Dermis microvascular lymphatic vessel endothelial cell (primary cell): ENCODE measurements around the gene MARK2. TPM values are rescaled to one million over a fixed set of nuclear protein-coding genes. Genes with fewer than 3 reads are reported as not detected.

Experiments used
- DNase-seq, 2 donors: peaks; one replicate each; pipeline versions ENCODE4 v3.0.0 to v3.0.0-alpha.2; 2010; ENCODE audit warnings: low read depth in 2 of 2
- total RNA-seq: library from RNA; depleted of rRNA; stranded (reverse); fragments of >200 nt; gene quantifications from 2 replicates; pipeline ENCODE4 v1.2.1, GENCODE V29; 2014

The MARK2 gene
- total RNA-seq, 1 donor from 2014 or later, result 7.8 TPM

GRCh38 chr11:63907808-63908530, 69.1 kb downstream of the MARK2 start:
- DNase-seq, result no peak

- DNase-seq, result no peak
Measured at GRCh38 chr11:63908631-63909401, 69.9 kb downstream of the MARK2 start.

GRCh38 chr11:63909591-63910506, 70.9 kb downstream of the MARK2 start:
- DNase-seq, result no peak

GRCh38 chr11:63910675-63911074, 71.8 kb downstream of the MARK2 start:
- DNase-seq, result no peak

- DNase-seq, result no peak
Measured at GRCh38 chr11:63911440-63911839, 72.5 kb downstream of the MARK2 start.

GRCh38 chr11:63911876-63912275, 73.0 kb downstream of the MARK2 start:
- no peak for DNase-seq

- no peak for DNase-seq
Measured at GRCh38 chr11:63912678-63913077, 73.8 kb downstream of the MARK2 start.

- DNase-seq, result no peak
Measured at GRCh38 chr11:63913866-63914830, 75.2 kb downstream of the MARK2 start.

GRCh38 chr11:63914896-63915691, 76.2 kb downstream of the MARK2 start:
- no peak for DNase-seq

GRCh38 chr11:63915961-63916836, 77.3 kb downstream of the MARK2 start:
- peak in 1 of 2 donors; percentile 24 for DNase-seq

GRCh38 chr11:63916837-63917691, 78.2 kb downstream of the MARK2 start, which contains the start of gene RCOR2:
RCOR2 (minus strand) TSS chr11:63917164; CDS start chr11:63916456, 708 bp downstream.
- DNase-seq, result peak; percentile 39 to 72

GRCh38 chr11:63917692-63918506, 79.0 kb downstream of the MARK2 start:
- DNase-seq, result peak in 1 of 2 donors; percentile 24

GRCh38 chr11:63918507-63919191, 79.7 kb downstream of the MARK2 start:
- DNase-seq, result no peak

GRCh38 chr11:63919267-63920125, 80.6 kb downstream of the MARK2 start:
- DNase-seq, result no peak
